Smooth muscle cell (in vitro differentiated cells): ENCODE results near the gene MSH4. TPM values are rescaled to one million over a fixed set of nuclear protein-coding genes. Genes with fewer than 3 reads are reported as not detected.
"Not testable (repeated sequence)": the region's sequence is repeated elsewhere in the genome, so short reads cannot be mapped to it uniquely, and the experiment has no call there.

Experiments
- DNase-seq: peaks from one replicate; lab custom pipeline; 2025; ENCODE audit not compliant: unreplicated experiment; lab: John Stamatoyannopoulos, UW
- H2AFZ ChIP-seq: fragments of 200-600 bp; sonication (generic); 2 replicates; pipeline ENCODE4 v1.6.0; 2016; ENCODE audit warnings: antibody characterized with exemption, low read depth, mild to moderate bottlenecking
- H3F3A ChIP-seq: fragments of 200-600 bp; sonication (generic); 2 replicates; pipeline ENCODE4 v1.6.0; 2017; ENCODE audit warnings: antibody characterized with exemption, low read depth
- H3K27ac ChIP-seq: fragments of 200-600 bp; sonication (generic); 2 replicates; pipeline ENCODE4 v1.5.1; 2016; ENCODE audit warnings: low read depth, mild to moderate bottlenecking
- H3K27me3 ChIP-seq: fragments of 200-600 bp; sonication (generic); 2 replicates; pipeline ENCODE4 v1.6.1; 2016; ENCODE audit warnings: low read depth, mild to moderate bottlenecking
- H3K36me3 ChIP-seq: fragments of 200-600 bp; sonication (generic); 2 replicates; pipeline ENCODE4 v1.5.1; 2016; ENCODE audit warnings: low read depth
- H3K4me1 ChIP-seq: fragments of 200-600 bp; sonication (generic); 2 replicates; pipeline ENCODE4 v1.5.1; 2016; ENCODE audit warnings: low read depth
- H3K4me2 ChIP-seq: fragments of 200-600 bp; sonication (generic); 2 replicates; pipeline ENCODE4 v1.6.0; 2016; ENCODE audit warnings: mild to moderate bottlenecking
- H3K4me3 ChIP-seq: fragments of 200-600 bp; sonication (generic); 2 replicates; pipeline ENCODE4 v1.5.1; 2016; ENCODE audit warnings: mild to moderate bottlenecking
- H3K79me2 ChIP-seq: fragments of 200-600 bp; sonication (generic); 2 replicates; pipeline ENCODE4 v1.6.0; 2016; ENCODE audit warnings: low read depth, mild to moderate bottlenecking
- H3K9ac ChIP-seq: fragments of 200-600 bp; sonication (generic); 2 replicates; pipeline ENCODE4 v1.6.0; 2016; ENCODE audit warnings: low read depth
- H3K9me3 ChIP-seq: fragments of 200-600 bp; sonication (generic); replicated peaks from 2 replicates; pipeline ENCODE4 v1.5.1; 2016; ENCODE audit warnings: low read depth
- H4K20me1 ChIP-seq: fragments of 200-600 bp; sonication (generic); 2 replicates; pipeline ENCODE4 v1.6.0; 2016; ENCODE audit warnings: low read depth
- WGBS: methylation state at CpG from one replicate; pipeline ENCODE4 v1.1.7; 2016; ENCODE audit warnings: low lambda C conversion rate; 5-methylcytosine and 5-hydroxymethylcytosine counted together
- polyA plus RNA-seq: library from polyadenylated mRNA; unstranded; fragments of >200 nt; fragmentation: Nextera tagmentation; extraction: Ambion mirVana; gene quantifications from 2 replicates; pipeline ENCODE4 v1.2.1, GENCODE V29; 2016
- total RNA-seq: library from RNA; depleted of rRNA; stranded (reverse); fragments of >200 nt; gene quantifications from 2 replicates; pipeline ENCODE4 v1.2.3, GENCODE V29; 2014
- TF ChIP-seq, protein P1 (sequence below): fragments of 200-600 bp; sonication (generic); IDR thresholded peaks from 2 replicates; pipeline ENCODE4 v1.5.1; 2017; ENCODE audit warnings: borderline replicate concordance, mild to moderate bottlenecking, antibody characterized with exemption; ENCODE audit not compliant: insufficient read depth, poor library complexity, severe bottlenecking

The MSH4 gene
- total and polyA plus RNA-seq, 2 experiments from 2014 or later: not detected

GRCh38 chr1:75922698-75923097 lies 126.0 kb downstream of the MSH4 start:
- Histone ChIP-seq H3K4me3 (no peak overlapping the region), H3K4me2 (no peak overlapping the region), H4K20me1 (no peaks in the 10 kb centered on the region), H3K27ac (no peak overlapping the region), H2AFZ (no peak overlapping the region), H3K27me3 (no peaks in the 10 kb centered on the region), H3K9ac (no peak overlapping the region), H3K9me3 (no peaks in the 10 kb centered on the region), H3K4me1 (no peaks in the 10 kb centered on the region), H3F3A (no peaks in the 10 kb centered on the region), H3K36me3 (no peaks in the 10 kb centered on the region), H3K79me2 (no peaks in the 10 kb centered on the region)
- WGBS: 90% methylated on average over 1 of the region's 1 CpG
- TF ChIP-seq, protein P1, sequence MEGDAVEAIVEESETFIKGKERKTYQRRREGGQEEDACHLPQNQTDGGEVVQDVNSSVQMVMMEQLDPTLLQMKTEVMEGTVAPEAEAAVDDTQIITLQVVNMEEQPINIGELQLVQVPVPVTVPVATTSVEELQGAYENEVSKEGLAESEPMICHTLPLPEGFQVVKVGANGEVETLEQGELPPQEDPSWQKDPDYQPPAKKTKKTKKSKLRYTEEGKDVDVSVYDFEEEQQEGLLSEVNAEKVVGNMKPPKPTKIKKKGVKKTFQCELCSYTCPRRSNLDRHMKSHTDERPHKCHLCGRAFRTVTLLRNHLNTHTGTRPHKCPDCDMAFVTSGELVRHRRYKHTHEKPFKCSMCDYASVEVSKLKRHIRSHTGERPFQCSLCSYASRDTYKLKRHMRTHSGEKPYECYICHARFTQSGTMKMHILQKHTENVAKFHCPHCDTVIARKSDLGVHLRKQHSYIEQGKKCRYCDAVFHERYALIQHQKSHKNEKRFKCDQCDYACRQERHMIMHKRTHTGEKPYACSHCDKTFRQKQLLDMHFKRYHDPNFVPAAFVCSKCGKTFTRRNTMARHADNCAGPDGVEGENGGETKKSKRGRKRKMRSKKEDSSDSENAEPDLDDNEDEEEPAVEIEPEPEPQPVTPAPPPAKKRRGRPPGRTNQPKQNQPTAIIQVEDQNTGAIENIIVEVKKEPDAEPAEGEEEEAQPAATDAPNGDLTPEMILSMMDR: no peak
- no peak for DNase-seq

DNA sequence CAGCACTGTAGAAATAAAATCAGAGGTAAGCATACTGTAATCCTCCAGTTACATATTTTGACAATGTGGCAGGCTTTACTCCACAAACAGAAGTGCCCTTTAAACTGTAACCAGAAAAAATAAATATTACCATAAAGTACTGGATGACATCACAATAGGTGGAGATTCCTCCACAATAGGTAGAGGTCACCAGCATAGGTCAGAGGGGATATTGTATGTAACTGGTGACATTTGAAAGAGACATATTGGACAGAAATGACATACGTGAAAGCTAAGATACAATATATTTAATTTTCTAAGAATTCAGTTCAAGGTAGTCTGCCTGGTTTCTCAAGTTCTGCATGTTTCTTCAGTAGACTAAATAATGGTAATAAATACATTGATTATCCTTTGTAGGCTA lies 135.6 kb downstream of the MSH4 start, which contains the start of gene ASB17:
TSS of gene ASB17 (minus strand) at position 101 of the 400 bp plus-strand sequence. CDS start 113 bp downstream, outside the sequence.
- TF ChIP-seq, protein P1: no peak
- 91% methylated on average over 1 of the region's 1 CpG for WGBS
- H3K27me3 ChIP-seq: no peaks in the 10 kb centered on the region
- no peak within 1 kb of the TSS for H2AFZ ChIP-seq
- no peaks in the 10 kb centered on the region for H3K36me3 ChIP-seq
- no peak within 1 kb of the TSS for H3K9ac ChIP-seq
- H3K4me2 ChIP-seq: no peak within 1 kb of the TSS
- no peak within 1 kb of the TSS for H3K27ac ChIP-seq
- DNase-seq: no peak
- no peak within 1 kb of the TSS for H3K4me3 ChIP-seq
- H3K4me1 ChIP-seq: peaks cover 5% of the 10 kb centered on the region
- H3F3A ChIP-seq: no peaks in the 10 kb centered on the region
- no peaks in the 10 kb centered on the region for H3K79me2 ChIP-seq
- no peaks in the 10 kb centered on the region for H4K20me1 ChIP-seq
- H3K9me3 ChIP-seq: no peaks in the 10 kb centered on the region

DNA sequence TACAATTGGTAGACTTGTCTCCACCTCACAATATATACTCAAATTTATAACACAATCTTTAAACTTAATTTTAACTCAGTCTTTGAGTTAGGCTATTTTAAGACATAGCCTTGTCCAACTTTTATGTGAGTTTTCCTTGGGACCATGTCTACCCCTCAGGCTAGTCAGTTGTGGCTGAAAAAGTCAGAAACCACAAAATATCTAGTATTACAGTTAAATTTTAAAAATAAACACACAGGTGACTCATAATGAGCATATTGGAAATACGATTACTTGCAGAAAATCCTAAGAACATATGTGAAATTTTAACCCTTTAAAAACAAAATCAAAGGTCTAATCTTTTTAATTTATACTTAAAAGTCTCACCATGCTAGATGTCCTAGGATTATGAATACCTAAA lies 140.4 kb downstream of the MSH4 start:
- TF ChIP-seq, protein P1: no peak
- H3K4me1 ChIP-seq: peaks cover 6% of the 10 kb centered on the region
- no peak overlapping the region for H2AFZ ChIP-seq
- no peaks in the 10 kb centered on the region for H3K9me3 ChIP-seq
- H3F3A ChIP-seq: no peaks in the 10 kb centered on the region
- no peak overlapping the region for H3K9ac ChIP-seq
- DNase-seq: no peak
- H3K4me2 ChIP-seq: peak overlapping the region; percentile 58
- no peaks in the 10 kb centered on the region for H3K36me3 ChIP-seq
- WGBS: 8% methylated on average over 1 of the region's 1 CpG
- no peaks in the 10 kb centered on the region for H3K79me2 ChIP-seq
- H4K20me1 ChIP-seq: no peaks in the 10 kb centered on the region
- H3K27me3 ChIP-seq: no peaks in the 10 kb centered on the region
- H3K4me3 ChIP-seq: no peak overlapping the region
- no peak overlapping the region for H3K27ac ChIP-seq

DNA sequence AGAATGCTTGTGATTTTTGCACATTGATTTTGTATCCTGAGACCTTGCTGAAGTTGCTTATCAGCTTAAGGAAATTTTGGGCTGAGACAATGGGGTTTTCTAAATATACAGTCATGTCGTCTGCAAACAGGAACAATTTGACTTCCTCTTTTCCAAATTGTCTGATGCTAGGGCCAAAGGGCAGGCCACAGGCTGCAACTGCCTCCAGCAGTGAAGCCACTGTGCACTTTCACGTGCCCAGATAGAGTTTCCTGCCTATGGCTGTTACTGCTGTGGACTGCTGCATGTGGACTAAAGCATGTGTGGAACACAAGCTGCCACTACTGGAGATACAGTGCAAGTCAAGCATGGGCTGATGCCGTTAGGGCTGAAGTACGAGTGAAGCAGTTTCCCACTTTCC lies 146.4 kb downstream of the MSH4 start:
- H3K4me3 ChIP-seq, H3F3A ChIP-seq, H3K4me1 ChIP-seq, H3K36me3 ChIP-seq, H3K27ac ChIP-seq, H3K27me3 ChIP-seq, H3K4me2 ChIP-seq, H3K9me3 ChIP-seq, DNase-seq, H2AFZ ChIP-seq, H4K20me1 ChIP-seq, H3K79me2 ChIP-seq, H3K9ac ChIP-seq: not testable (repeated sequence)
- 80% methylated on average over 4 of the region's 4 CpGs for WGBS
